ENCODE data around the gene DPEP1.

The DPEP1 gene

DNA sequence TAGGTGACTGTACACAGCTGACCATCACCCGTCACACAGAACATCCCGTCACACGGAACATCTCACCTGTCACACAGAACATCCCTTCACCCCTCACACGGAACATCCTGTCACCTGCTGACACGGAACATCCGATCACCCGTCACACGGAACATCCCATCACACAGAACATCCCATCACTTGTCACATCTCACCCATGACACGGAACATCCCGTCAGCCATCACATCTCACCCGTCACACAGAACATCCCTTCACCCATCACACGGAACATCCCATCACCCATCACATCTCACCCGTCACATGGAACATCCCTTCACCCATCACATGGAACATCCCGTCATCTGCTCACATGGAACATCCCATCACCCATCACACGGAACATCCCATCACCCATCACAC lies 34.1 kb upstream of the DPEP1 start:
- Histone ChIP-seq H3K9me3 (ENCODE audit: low read length) (no peaks in the 10 kb centered on the region), H3F3A (ENCODE audit: insufficient read depth, low read length) (no peaks in the 10 kb centered on the region), H2AFZ (ENCODE audit: low read length) (no peak overlapping the region), H3K36me3 (ENCODE audit: insufficient read depth, low read length) (no peaks in the 10 kb centered on the region), H3K27ac (ENCODE audit: low read depth, low read length, poor library complexity, severe bottlenecking) (no peak overlapping the region), H3K4me3 (ENCODE audit: low read depth, low read length, poor library complexity, severe bottlenecking) (no peak overlapping the region), H3K79me2 (ENCODE audit: insufficient read depth, low read length) (no peaks in the 10 kb centered on the region), H3K27me3 (ENCODE audit: insufficient read depth, low read length) (peaks cover 9% of the 10 kb centered on the region; the same call in 1 of the 2 replicates), H3K4me2 (ENCODE audit: low read length) (no peak overlapping the region), H3K9ac (ENCODE audit: low read length) (no peak overlapping the region), H3K9me2 (ENCODE audit: low read depth, low read length) (no peaks in the 10 kb centered on the region), H4K20me1 (ENCODE audit: insufficient read depth, low read length) (no peaks in the 10 kb centered on the region), H3K4me1 (ENCODE audit: insufficient read depth, low read length, severe bottlenecking) (peaks cover 7% of the 10 kb centered on the region)
- no peak for TF ChIP-seq EZH2 (IDR thresholded peaks at IDR 0.05; ENCODE audit: borderline replicate concordance, low read length)
- no peak for TF ChIP-seq CTCF (IDR thresholded peaks at IDR 0.05; ENCODE audit: low read length)

DNA sequence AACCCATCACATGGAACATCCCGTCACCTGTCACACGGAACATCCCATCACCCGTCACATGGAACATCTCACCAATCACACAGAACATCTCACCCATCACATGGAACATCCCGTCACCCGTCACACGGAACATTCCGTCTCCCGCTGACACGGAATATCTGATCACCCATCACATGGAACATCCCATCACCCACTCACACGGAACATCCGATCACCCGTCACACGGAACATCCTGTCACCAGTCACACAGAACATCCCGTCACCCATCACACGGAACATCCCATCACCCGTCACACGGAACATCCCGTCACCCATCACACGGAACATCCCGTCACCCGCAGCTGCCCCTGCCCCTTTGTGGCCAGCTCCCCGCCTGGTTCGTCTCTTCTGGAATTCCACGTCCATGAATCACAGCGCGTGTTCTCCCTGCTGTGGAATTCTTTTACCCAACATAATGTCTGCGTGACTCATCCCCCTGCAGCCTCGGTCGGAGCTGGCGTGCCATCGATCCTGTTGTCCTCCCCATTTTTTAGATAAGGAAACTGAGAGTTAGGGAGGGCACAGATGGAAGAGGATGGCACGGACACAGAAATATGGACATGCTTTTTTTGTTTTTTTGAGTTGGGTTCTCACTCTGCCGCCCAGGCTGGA lies 32.3 kb upstream of the DPEP1 start:
- Histone ChIP-seq H3K9me3 (ENCODE audit: low read length) (no peaks in the 10 kb centered on the region), H3K27ac (ENCODE audit: low read depth, low read length, poor library complexity, severe bottlenecking) (no peak overlapping the region), H4K20me1 (ENCODE audit: insufficient read depth, low read length) (no peaks in the 10 kb centered on the region), H3K9me2 (ENCODE audit: low read depth, low read length) (no peaks in the 10 kb centered on the region), H3K4me2 (ENCODE audit: low read length) (no peak overlapping the region), H3K27me3 (ENCODE audit: insufficient read depth, low read length) (peaks cover 5% of the 10 kb centered on the region; the same call in 1 of the 2 replicates), H3K4me1 (ENCODE audit: insufficient read depth, low read length, severe bottlenecking) (no peaks in the 10 kb centered on the region), H3K9ac (ENCODE audit: low read length) (no peak overlapping the region), H3K4me3 (ENCODE audit: low read depth, low read length, poor library complexity, severe bottlenecking) (no peak overlapping the region), H3K79me2 (ENCODE audit: insufficient read depth, low read length) (no peaks in the 10 kb centered on the region), H2AFZ (ENCODE audit: low read length) (no peak overlapping the region), H3K36me3 (ENCODE audit: insufficient read depth, low read length) (no peaks in the 10 kb centered on the region), H3F3A (ENCODE audit: insufficient read depth, low read length) (no peaks in the 10 kb centered on the region)
- TF ChIP-seq EZH2 (IDR thresholded peaks at IDR 0.05; ENCODE audit: borderline replicate concordance, low read length) (no peak), CTCF (IDR thresholded peaks at IDR 0.05; ENCODE audit: low read length) (no peak)

DNA sequence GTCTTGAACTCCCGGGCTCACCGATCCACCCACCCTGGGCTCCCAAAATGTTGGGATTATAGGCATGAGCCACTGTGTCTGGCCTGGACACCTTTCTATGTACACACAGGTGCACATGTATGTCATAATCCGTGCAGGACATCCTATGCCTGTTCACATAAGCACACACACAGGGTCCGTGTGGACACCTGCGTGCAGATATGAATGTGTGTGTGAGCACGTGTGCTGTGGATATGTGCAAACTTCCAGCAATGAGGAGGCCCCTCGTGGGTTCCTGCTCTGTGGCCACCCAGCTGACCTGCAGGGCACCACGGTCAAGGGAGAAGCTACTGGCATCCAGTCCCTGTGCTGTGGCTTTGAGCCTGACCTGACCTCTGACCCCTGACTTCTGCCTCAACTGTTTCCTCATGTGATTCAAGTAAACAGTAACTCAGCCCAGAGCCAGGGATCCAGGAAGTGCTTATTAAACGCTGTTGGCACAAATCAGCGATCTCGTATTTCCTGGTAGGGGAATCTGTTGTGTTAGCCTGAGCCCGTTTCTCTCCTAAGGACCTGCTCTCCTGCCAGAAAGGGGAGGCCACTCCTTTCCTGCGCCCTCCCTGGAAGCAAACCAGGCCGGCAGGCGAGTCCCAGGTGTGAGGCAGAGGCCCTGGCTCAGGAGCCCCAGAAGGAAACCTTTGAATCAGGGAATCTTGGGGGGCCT lies 31.4 kb upstream of the DPEP1 start:
- 0 out of 2 replicates have a peak, but pooled peaks cover 3% of the 10 kb centered on the region for H3K27me3 ChIP-seq (ENCODE audit: insufficient read depth, low read length)
- no peaks in the 10 kb centered on the region for H3K4me1 ChIP-seq (ENCODE audit: insufficient read depth, low read length, severe bottlenecking)
- no peak overlapping the region for H2AFZ ChIP-seq (ENCODE audit: low read length)
- H3K9me2 ChIP-seq (ENCODE audit: low read depth, low read length): no peaks in the 10 kb centered on the region
- H3K4me3 ChIP-seq (ENCODE audit: low read depth, low read length, poor library complexity, severe bottlenecking): no peak overlapping the region
- no peak overlapping the region for H3K9ac ChIP-seq (ENCODE audit: low read length)
- no peaks in the 10 kb centered on the region for H3K36me3 ChIP-seq (ENCODE audit: insufficient read depth, low read length)
- no peaks in the 10 kb centered on the region for H4K20me1 ChIP-seq (ENCODE audit: insufficient read depth, low read length)
- TF ChIP-seq CTCF (IDR thresholded peaks at IDR 0.05; ENCODE audit: low read length) (no peak), EZH2 (IDR thresholded peaks at IDR 0.05; ENCODE audit: borderline replicate concordance, low read length) (no peak)
- H3F3A ChIP-seq (ENCODE audit: insufficient read depth, low read length): no peaks in the 10 kb centered on the region
- no peaks in the 10 kb centered on the region for H3K9me3 ChIP-seq (ENCODE audit: low read length)
- H3K79me2 ChIP-seq (ENCODE audit: insufficient read depth, low read length): no peaks in the 10 kb centered on the region
- H3K4me2 ChIP-seq (ENCODE audit: low read length): no peak overlapping the region
- H3K27ac ChIP-seq (ENCODE audit: low read depth, low read length, poor library complexity, severe bottlenecking): no peak overlapping the region
